T-helper 1 cell treated with Interleukin-12 subunit alpha and Interleukin-12 subunit beta and Interleukin-4 antibody, amounts not matched to agents 30 ng/mL and 1 ng/mL, for 36 hours (primary cell): ENCODE measurements around the gene ARL2BP. TPM values are rescaled to one million over a fixed set of nuclear protein-coding genes. Genes with fewer than 3 reads are reported as not detected.

Experiments
- intact Hi-C: fragments of 100-400 bp; cut with micrococcal nuclease; formaldehyde crosslinking; loops from one replicate; pipeline ENCODE4 v1.15.1; 2024
- total RNA-seq: library from RNA; stranded (reverse); gene quantifications from 2 replicates; pipeline ENCODE4 v1.2.3, GENCODE V29; 2022

Gene ARL2BP
- total RNA-seq, 1 donor from 2014 or later = 41.5 TPM

GRCh38 chr16:57235128-57236021, 9.7 kb upstream of the ARL2BP start:
- intact Hi-C loops = no loop called here

GRCh38 chr16:57236022-57236350, 9.1 kb upstream of the ARL2BP start:
- intact Hi-C loops = no loop called here

- intact Hi-C loops = no loop called here
Measured at GRCh38 chr16:57238682-57239081, 6.4 kb upstream of the ARL2BP start.

GRCh38 chr16:57239107-57239506, 6.0 kb upstream of the ARL2BP start:
- intact Hi-C loops = no loop called here

- intact Hi-C loops = loop anchor here (10.0 kb wide), 2 partner anchors 226 to 306 kb away; partner anchors contain the start of gene HERPUD1
Measured at GRCh38 chr16:57240851-57241250, 4.2 kb upstream of the ARL2BP start.

DNA sequence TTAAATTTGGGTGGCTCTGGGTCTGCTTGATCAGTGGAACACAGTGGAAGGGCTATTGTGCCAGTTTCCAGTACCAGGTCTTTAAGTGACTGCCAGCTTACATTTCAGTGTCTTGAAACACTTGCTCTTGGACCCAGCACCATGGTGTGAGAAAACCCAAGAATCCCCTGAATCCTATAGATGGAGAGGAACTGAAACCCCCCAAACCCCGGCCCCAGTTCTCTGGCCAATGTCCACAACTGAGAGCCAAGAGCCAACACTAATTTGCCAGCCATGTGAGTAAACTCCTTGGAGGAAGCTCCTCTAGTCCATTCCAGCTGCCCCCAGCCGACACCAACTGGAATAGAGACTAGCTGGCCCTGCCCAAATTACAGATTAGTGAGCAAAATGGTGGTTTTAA, 2.4 kb upstream of the ARL2BP start:
- intact Hi-C loops = loop anchor here (10.0 kb wide), 2 partner anchors 228 to 308 kb away; partner anchors contain the start of gene HERPUD1

DNA sequence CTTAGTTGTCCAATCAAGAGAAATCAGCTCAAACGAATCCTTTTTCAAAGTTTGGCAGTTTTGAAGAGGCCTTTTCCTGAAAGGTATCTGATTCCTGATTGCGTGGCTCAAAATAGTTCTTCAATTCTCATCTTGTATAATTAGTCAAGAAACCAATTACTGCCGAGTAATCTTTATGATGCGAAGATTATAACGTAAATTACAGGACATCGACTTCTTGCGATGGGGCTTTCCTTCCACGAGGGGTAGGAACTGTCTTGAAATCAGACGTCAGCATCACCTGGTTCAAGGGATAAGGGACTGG, 644 bp upstream of the ARL2BP start:
- intact Hi-C loops = loop anchor here (1.0 to 10.0 kb wide), 6 partner anchors 40 to 310 kb away; partner anchors contain the start of genes CCDC102A, CIAPIN1, COQ9 and HERPUD1

GRCh38 chr16:57245472-57246113, 534 bp downstream of the ARL2BP start:
- intact Hi-C loops = loop anchor here (1.0 to 10.0 kb wide), 11 partner anchors 32 to 563 kb away; partner anchors contain the start of genes CCDC102A, CIAPIN1, COQ9 and HERPUD1

GRCh38 chr16:57251352-57251751, 6.3 kb downstream of the ARL2BP start:
- intact Hi-C loops = no loop called here

- intact Hi-C loops = no loop called here
Measured at GRCh38 chr16:57252148-57252721, 7.2 kb downstream of the ARL2BP start.

- intact Hi-C loops = no loop called here
Measured at GRCh38 chr16:57253466-57253865, 8.4 kb downstream of the ARL2BP start.

GRCh38 chr16:57255686-57256415, 10.8 kb downstream of the ARL2BP start:
- intact Hi-C loops = no loop called here

DNA sequence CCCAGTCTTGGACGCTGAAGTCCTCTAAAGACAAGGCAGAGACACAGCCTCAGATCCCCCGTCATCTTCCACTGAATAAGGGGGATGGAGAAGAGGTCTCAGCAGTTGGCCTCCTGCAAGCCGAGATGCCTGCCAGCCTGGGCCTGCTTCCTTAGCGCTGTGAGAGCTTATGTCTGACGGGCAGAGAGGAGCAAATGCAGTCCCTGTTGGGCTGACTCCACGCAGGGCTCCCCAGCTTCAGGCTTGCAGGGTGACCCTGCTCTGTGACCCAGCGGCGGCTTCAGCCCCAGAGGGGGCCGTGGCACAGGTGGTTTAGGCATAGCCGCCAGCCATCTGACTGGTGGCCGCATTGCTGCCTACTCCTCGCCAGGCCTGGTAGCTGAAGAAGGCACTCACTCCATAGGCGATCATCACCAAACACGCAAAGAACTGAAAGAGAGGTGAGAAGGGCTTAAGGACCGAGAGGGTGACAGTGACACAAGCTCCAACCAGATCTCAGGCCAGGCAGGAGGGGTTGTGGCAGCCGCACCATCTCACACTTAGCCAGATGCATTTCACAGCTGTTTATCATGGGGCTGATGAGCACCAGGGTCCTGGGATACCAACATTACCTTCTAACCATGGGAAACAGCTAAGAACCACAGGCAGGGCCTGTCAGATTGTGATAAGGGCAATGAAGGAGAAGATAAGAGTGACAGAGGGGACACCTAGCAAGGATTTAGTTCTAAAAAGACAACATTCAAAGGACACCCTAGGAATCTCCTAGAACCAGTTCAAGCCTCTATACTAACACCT, 11.7 kb downstream of the ARL2BP start:
- intact Hi-C loops = no loop called here

DNA sequence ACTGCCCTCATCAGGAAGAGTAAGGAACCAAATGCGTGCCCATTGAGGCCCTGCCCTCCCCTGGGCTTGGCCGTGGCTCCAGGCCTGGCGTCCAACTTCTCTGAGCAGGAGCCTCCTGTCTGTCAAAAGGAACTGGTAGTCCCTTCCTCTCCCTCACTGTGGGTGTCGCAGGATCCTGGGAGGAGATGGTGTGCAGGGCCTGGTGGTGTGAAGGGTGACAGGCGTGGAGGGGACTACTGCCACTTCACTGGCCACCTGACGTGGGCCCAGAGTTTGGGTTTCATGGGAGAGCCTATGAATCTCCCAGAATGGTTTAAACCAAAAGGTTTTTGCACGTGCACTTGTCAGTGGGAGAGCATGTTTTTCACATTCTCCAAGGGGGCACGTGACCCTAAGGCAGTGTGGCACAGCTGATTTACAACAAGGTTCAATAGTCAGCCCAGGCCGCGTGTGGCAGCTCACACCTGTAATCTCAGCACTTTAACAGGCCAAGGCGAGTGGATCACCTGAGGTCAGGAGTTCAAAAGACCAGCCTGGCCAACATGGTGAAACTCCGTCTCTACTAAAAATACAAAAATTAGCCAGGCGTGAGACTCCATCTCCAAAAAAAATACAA, 12.5 kb downstream of the ARL2BP start:
- intact Hi-C loops = no loop called here

- intact Hi-C loops = no loop called here
Measured at GRCh38 chr16:57258226-57258909, 13.3 kb downstream of the ARL2BP start.

GRCh38 chr16:57258910-57259475, 13.9 kb downstream of the ARL2BP start:
- intact Hi-C loops = no loop called here

GRCh38 chr16:57260294-57260929, 15.4 kb downstream of the ARL2BP start:
- intact Hi-C loops = no loop called here

GRCh38 chr16:57261806-57262205, 16.7 kb downstream of the ARL2BP start:
- intact Hi-C loops = no loop called here
